HepG2 (cell line): Measurements from ENCODE around the gene SMAP2. TPM values are rescaled to one million over a fixed set of nuclear protein-coding genes. Genes with fewer than 3 reads are reported as not detected.

Experiments used
- ATAC-seq: fragments of 200-7000 bp; cut with Tn5 transposase; 3 replicates; pipeline ENCODE4 v1.9.1; 2020; ENCODE audit warnings: mild to moderate bottlenecking, moderate library complexity
- BruUV-seq: library from RNA; stranded (reverse); fragments of 400-500 nt; replicated peaks from 2 replicates; lab custom pipeline; 2021; lab: Mats Ljungman, UMichigan
- CTCF ChIA-PET: fragments of 300-600 bp; formaldehyde crosslinking; extraction: SDS; loops from one replicate; lab custom pipeline; 2021; ENCODE audit warnings: low total read pairs, inconsistent platforms, low intra/inter-chr PET ratio; lab: Yijun Ruan, JAX
- POLR2A ChIA-PET: fragments of 350-600 bp; sonication (Branson Sonifier 250); formaldehyde crosslinking; loops from one replicate; lab custom pipeline; 2020; ENCODE audit warnings: antibody characterized with exemption, inconsistent platforms; lab: Yijun Ruan, JAX
- DNase-seq: peaks from one replicate; pipeline ENCODE4 v3.0.0-alpha.2; 2015; ENCODE audit warnings: low spot score
- FAIRE-seq: peaks from 3 replicates; lab custom pipeline; 2011; peaks lifted over from hg19 to GRCh38; lab: Jason Lieb, UNC
- H2AFZ ChIP-seq: one replicate; pipeline ENCODE4 v1.6.1; 2011; ENCODE audit warnings: low read length, inconsistent platforms
- H3K27ac ChIP-seq: fragments of 300-600 bp; 3 replicates; pipeline ENCODE4 v1.8.0; 2011; ENCODE audit warnings: mixed run types, mild to moderate bottlenecking, mixed read lengths, low read length, inconsistent platforms; ENCODE audit not compliant: insufficient read depth; ENCODE audit errors: extremely low read length
- H3K27me3 ChIP-seq, 2 experiments: fragments of 200-600 bp in 1 of 2; 2 replicates in 1 of 2; 3 replicates in 1 of 2; pipeline versions ENCODE4 v1.6.0 to v1.8.0; 2011; ENCODE audit warnings: low read length in 2 of 2, mild to moderate bottlenecking in 2 of 2, moderate library complexity in 2 of 2, inconsistent platforms in 1 of 2; ENCODE audit not compliant: insufficient read depth in 2 of 2, control insufficient read depth in 1 of 2
- H3K36me3 ChIP-seq, 2 experiments: fragments of 200-600 bp in 1 of 2; replicated peaks in 1 of 2; 2 replicates in 1 of 2; 3 replicates in 1 of 2; pipeline versions ENCODE4 v1.5.1 to v1.8.0; 2011; ENCODE audit warnings: low read length in 2 of 2, inconsistent platforms in 1 of 2; ENCODE audit not compliant: insufficient read depth in 2 of 2, control insufficient read depth in 1 of 2
- H3K4me1 ChIP-seq: 2 replicates; pipeline ENCODE4 v1.5.1; 2012; ENCODE audit warnings: low read length, inconsistent platforms; ENCODE audit not compliant: insufficient read depth
- H3K4me2 ChIP-seq: 2 replicates; pipeline ENCODE4 v1.6.0; 2011; ENCODE audit warnings: low read depth, low read length, inconsistent platforms
- H3K4me3 ChIP-seq, 3 experiments: fragments of 200-600 bp in 1 of 3; sonication (generic), shearing (Covaris generic) in 1 of 3; replicated peaks in 1 of 3; 2 replicates each; pipeline ENCODE4 v1.5.1; 2011 to 2016; ENCODE audit warnings: low read length in 3 of 3, inconsistent platforms in 2 of 3, low read depth in 2 of 3, mild to moderate bottlenecking in 2 of 3, control low read depth in 1 of 3, mixed read lengths in 1 of 3; ENCODE audit not compliant: insufficient read depth in 1 of 3
- H3K79me2 ChIP-seq: one replicate; pipeline ENCODE4 v1.6.1; 2011; ENCODE audit warnings: low read length, inconsistent platforms; ENCODE audit not compliant: insufficient read depth
- H3K9ac ChIP-seq: 2 replicates; pipeline ENCODE4 v1.6.0; 2011; ENCODE audit warnings: mild to moderate bottlenecking, low read depth, low read length, inconsistent platforms; ENCODE audit not compliant: insufficient read depth
- H3K9me3 ChIP-seq: 2 replicates; pipeline ENCODE4 v1.5.1; 2012; ENCODE audit warnings: mild to moderate bottlenecking, low read length
- H4K20me1 ChIP-seq: 2 replicates; pipeline ENCODE4 v1.6.0; 2011; ENCODE audit warnings: inconsistent platforms, mild to moderate bottlenecking, low read length, moderate library complexity; ENCODE audit not compliant: insufficient read depth
- BHLHE40 ChIP-seq: IDR thresholded peaks from 2 replicates; pipeline ENCODE4 v1.6.1; 2011; ENCODE audit warnings: low read length, improper control_type of control experiment
- HMGA1 ChIP-seq: sonication (generic); formaldehyde crosslinking; conservative IDR thresholded peaks from 2 replicates; pipeline ENCODE4 v1.4.0; 2020; ENCODE audit warnings: missing genetic modification reagents
- HNF4A ChIP-seq: sonication (generic); formaldehyde crosslinking; IDR thresholded peaks from 2 replicates; pipeline ENCODE4 v1.4.0; 2020; ENCODE audit warnings: missing genetic modification reagents
- MXD4 ChIP-seq: IDR thresholded peaks from 2 replicates; pipeline ENCODE4 v1.6.1; 2016; ENCODE audit warnings: mild to moderate bottlenecking, missing biosample characterization, missing genetic modification reagents
- PPARG ChIP-seq: conservative IDR thresholded peaks from 2 replicates; pipeline ENCODE4 v1.6.1; 2016; ENCODE audit warnings: missing biosample characterization, missing genetic modification reagents
- ZBTB46 ChIP-seq: sonication (generic); formaldehyde crosslinking; IDR thresholded peaks from 2 replicates; pipeline ENCODE4 v1.4.0; 2020; ENCODE audit warnings: mild to moderate bottlenecking, missing genetic modification reagents, borderline replicate concordance
- ZNF207 ChIP-seq: fragments of 450-650 bp; IDR thresholded peaks from 2 replicates; pipeline ENCODE4 v1.6.1; 2016; ENCODE audit warnings: antibody characterized with exemption, borderline replicate concordance
- ZNF616 ChIP-seq: sonication (generic); formaldehyde crosslinking; IDR thresholded peaks from 2 replicates; pipeline ENCODE4 v1.5.0; 2020; ENCODE audit warnings: low read depth, mild to moderate bottlenecking, missing genetic modification reagents
- ZNF720 ChIP-seq: sonication (generic); formaldehyde crosslinking; IDR thresholded peaks from 2 replicates; pipeline ENCODE4 v1.4.0; 2020; ENCODE audit warnings: missing genetic modification reagents
- WGBS: methylation state at CpG from one replicate; pipeline ENCODE4 v1.1.6; 2017; ENCODE audit warnings: low lambda C conversion rate; 5-methylcytosine and 5-hydroxymethylcytosine counted together
- in situ Hi-C: cut with HindIII; loops from 2 replicates; pipeline ENCODE4 v1.10.0; 2017; ENCODE audit warnings: low pct_unique_long_range_greater_than_20kb; ENCODE audit not compliant: extremely low pct_ligation_motif_present
- intact Hi-C: fragments of 100-400 bp; cut with micrococcal nuclease; formaldehyde crosslinking; loops from one replicate; pipeline ENCODE4 v1.10.0; 2022; ENCODE audit not compliant: unreplicated experiment
- polyA plus RNA-seq, 8 experiments: library from polyadenylated mRNA; depleted of rRNA in 3 of 8; stranded (reverse) in 7 of 8; unstranded in 1 of 8; fragments of >200 nt; fragmentation: Illumina TruSeq in 4 of 8; extraction: Trizol in 4 of 8; gene quantifications; 2 replicates each; pipeline versions ENCODE4 v1.2.1 to v1.2.3, GENCODE V29; 2011 to 2016; ENCODE audit warnings: low read depth in 4 of 8, missing spikeins in 1 of 8, mixed read lengths in 1 of 8; ENCODE audit not compliant: insufficient read depth in 1 of 8
- total RNA-seq, 5 experiments: library from RNA; depleted of rRNA; stranded (reverse); fragments of >200 nt; fragmentation: Illumina TruSeq; extraction: Trizol; gene quantifications; 2 replicates each; pipeline ENCODE4 v1.2.3, GENCODE V29; 2016; ENCODE audit warnings: low read depth in 1 of 5

SMAP2 gene
- total and polyA plus RNA-seq, 2 of the 13 experiments (the other 11 are each of a cell fraction or from before 2014, with no cell fraction given), result 19.0 to 22.3 TPM

DNA sequence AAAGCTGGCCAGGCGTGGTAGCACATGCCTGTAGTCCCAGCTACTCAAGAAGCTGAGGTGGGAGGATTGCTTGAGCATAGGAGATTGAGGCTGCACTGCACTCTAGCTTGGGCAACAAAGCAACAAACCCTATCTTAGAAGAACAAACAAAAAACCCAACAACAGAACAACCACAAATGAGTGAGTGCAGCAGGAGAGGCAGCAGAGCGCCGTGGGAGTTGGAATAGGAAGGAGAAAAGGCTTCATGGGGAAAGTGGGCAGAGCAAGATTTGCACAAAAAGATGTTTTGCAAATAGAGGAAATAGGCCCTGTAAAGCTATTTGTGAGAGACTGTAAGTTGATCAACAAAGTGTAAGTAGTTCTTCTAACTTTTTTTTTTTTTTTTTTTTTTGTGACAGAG lies 19.6 kb downstream of the SMAP2 start:
- BruUV-seq, result no TSS peak
- CTCF ChIA-PET, result no interaction called here

More for the DNA sequence above, 19.6 kb downstream of the SMAP2 start:
- Histone ChIP-seq H3K4me1 (peaks cover 89% of the 10 kb centered on the region), H3K27ac (no peak overlapping the region), H3K27me3 (no peaks in the 10 kb centered on the region), H3K79me2 (peaks cover 59% of the 10 kb centered on the region), H3K4me2 (no peak overlapping the region), H2AFZ (no peak overlapping the region), H3K9ac (no peak overlapping the region), H3K36me3 (no peaks in the 10 kb centered on the region), H3K9me3 (no peaks in the 10 kb centered on the region), H4K20me1 (no peaks in the 10 kb centered on the region), H3K4me3 (no peak overlapping the region)
- DNase-seq (no peak), FAIRE-seq (no peak), ATAC-seq (no peak)
- POLR2A ChIA-PET, result no interaction called here
- TF ChIP-seq HNF4A (CRISPR knock-in tag) (no peak), BHLHE40 (no peak), ZNF720 (no peak), MXD4 (CRISPR knock-in tag) (no peak), ZBTB46 (CRISPR knock-in tag) (no peak), PPARG (CRISPR knock-in tag) (no peak), HMGA1 (CRISPR knock-in tag) (no peak), ZNF207 (no peak), ZNF616 (CRISPR knock-in tag) (no peak)
- in situ Hi-C loops, result no loop called here
- WGBS, result 98% methylated on average over 3 of the region's 3 CpGs
- intact Hi-C loops, result no loop called here
